Measurements from ENCODE around the gene PHF21B.
A peak's percentile ranks its signal among the peaks of the same experiment; 100 is the strongest.

PHF21B gene

GRCh38 chr22:44986926-44987325 is 22.9 kb downstream of the PHF21B start (continued):
- TF ChIP-seq PRDM4 (tag by site-specific recombination; IDR thresholded peaks at IDR 0.05) (no peak), ZNF704 (tag by site-specific recombination; IDR thresholded peaks at IDR 0.05) (no peak), PRDM1 (tag by site-specific recombination; IDR thresholded peaks at IDR 0.05) (no peak), ZNF561 (tag by site-specific recombination; IDR thresholded peaks at IDR 0.05; ENCODE audit: borderline replicate concordance) (no peak), ZNF157 (tag by site-specific recombination; IDR thresholded peaks at IDR 0.05) (no peak), ZNF510 (tag by site-specific recombination; IDR thresholded peaks at IDR 0.05; ENCODE audit: insufficient replicate concordance) (no peak), ZNF366 (tag by site-specific recombination; conservative IDR thresholded peaks at IDR 0.05) (no peak)

- Histone ChIP-seq H3K36me3 (ENCODE audit: control insufficient read depth in 2 of 2, insufficient read depth in 1 of 2, low read length in 2 of 2) (no peaks in the 10 kb centered on the region), H3K27ac (ENCODE audit: extremely low read depth, low read depth, low read length) (no peak overlapping the region), H3K4me1 (ENCODE audit: control insufficient read depth, insufficient read depth, low read length) (no peaks in the 10 kb centered on the region), H3K4me3 (ENCODE audit: low read depth, low read length) (no peak overlapping the region), H3K9me3 (ENCODE audit: control insufficient read depth, insufficient read depth, low read depth, low read length) (no peaks in the 10 kb centered on the region)
- ChIA-PET POLR2A (no interaction called here), CTCF (interaction anchor here (0.7 kb wide), 1 partner anchor 20 kb away, joined by 3 read pairs; no protein-coding TSS in a partner anchor)
- no peak for TF ChIP-seq RBAK (tag by site-specific recombination; IDR thresholded peaks at IDR 0.05)
- no peak for TF ChIP-seq KLF8 (tag by site-specific recombination; IDR thresholded peaks at IDR 0.05)
- TF ChIP-seq HOXD13 (CRISPR knock-in tag; IDR thresholded peaks at IDR 0.05; ENCODE audit: borderline replicate concordance), result no peak
- no peak for TF ChIP-seq ZNF473 (tag by site-specific recombination; IDR thresholded peaks at IDR 0.05)
- no peak for TF ChIP-seq ZSCAN18 (tag by site-specific recombination; IDR thresholded peaks at IDR 0.05)
These were observed 23.8 kb downstream of the PHF21B start for GRCh38 chr22:44985906-44986527.

- Histone ChIP-seq H3K9me3 (ENCODE audit: control insufficient read depth, insufficient read depth, low read depth, low read length) (no peaks in the 10 kb centered on the region), H3K4me3 (ENCODE audit: low read depth, low read length) (no peak overlapping the region), H3K36me3 (ENCODE audit: control insufficient read depth in 2 of 2, insufficient read depth in 1 of 2, low read length in 2 of 2) (no peaks in the 10 kb centered on the region), H3K27ac (ENCODE audit: extremely low read depth, low read depth, low read length) (no peak overlapping the region), H3K4me1 (ENCODE audit: control insufficient read depth, insufficient read depth, low read length) (no peaks in the 10 kb centered on the region)
- ChIA-PET POLR2A (no interaction called here), CTCF (interaction anchor here (0.6 kb wide), 1 partner anchor 230 kb away, joined by 3 read pairs; no protein-coding TSS in a partner anchor)
- no peak for TF ChIP-seq REPIN1 (tag by site-specific recombination; IDR thresholded peaks at IDR 0.05; ENCODE audit: low read depth)
- no peak for TF ChIP-seq ZNF580 (tag by site-specific recombination; IDR thresholded peaks at IDR 0.05)
- peak; percentile 92 for TF ChIP-seq ZNF513 (tag by site-specific recombination; IDR thresholded peaks at IDR 0.05)
These were observed 25.8 kb downstream of the PHF21B start for GRCh38 chr22:44983878-44984482.

All from HEK293 (cell line).